NB4 (cell line): Measurements from ENCODE around the gene OXNAD1.

Experiments used
- CTCF ChIP-seq: IDR thresholded peaks from one replicate; pipeline ENCODE4 v1.5.1; 2012; ENCODE audit warnings: low read depth, low read length
- POLR2A ChIP-seq: IDR thresholded peaks from 2 replicates; pipeline ENCODE4 v1.6.1; 2011; ENCODE audit warnings: mild to moderate bottlenecking; ENCODE audit not compliant: insufficient read length; ENCODE audit errors: extremely low read depth

GRCh38 chr3:16216373-16216935 is 48.6 kb upstream of the OXNAD1 start:
- no peak for TF ChIP-seq CTCF
- no peak for TF ChIP-seq POLR2A
